PFSK-1 (cell line): ENCODE results near the gene WDR1.

Experiments used
- FOXP2 ChIP-seq: optimal IDR thresholded peaks from 2 replicates; pipeline ENCODE3; 2011; ENCODE audit warnings: borderline replicate concordance, control low read depth, inconsistent platforms; ENCODE audit not compliant: insufficient read depth; ENCODE audit errors: extremely low read length, extremely low read depth
- POLR2AphosphoS5 ChIP-seq: IDR thresholded peaks from 2 replicates; pipeline ENCODE4 v1.6.1; 2012; ENCODE audit warnings: low read depth, mild to moderate bottlenecking, control low read depth, low read length, moderate library complexity
- REST ChIP-seq, 2 experiments: IDR thresholded peaks; 2 replicates each; pipeline versions ENCODE4 v1.6.1 to v1.8.0; 2011 to 2012; ENCODE audit warnings: low read depth in 2 of 2, low read length in 2 of 2, control low read depth in 1 of 2, inconsistent platforms in 1 of 2, mild to moderate bottlenecking in 1 of 2, moderate library complexity in 1 of 2; ENCODE audit not compliant: insufficient read depth in 1 of 2
- SIN3A ChIP-seq: IDR thresholded peaks from 2 replicates; pipeline ENCODE4 v1.6.1; 2012; ENCODE audit warnings: mild to moderate bottlenecking, low read length, moderate library complexity, borderline replicate concordance; ENCODE audit not compliant: insufficient read depth
- TAF1 ChIP-seq: IDR thresholded peaks from 2 replicates; pipeline ENCODE4 v1.6.1; 2012; ENCODE audit warnings: low read length, control low read depth, borderline replicate concordance; ENCODE audit not compliant: insufficient read depth

WDR1 gene

GRCh38 chr4:10119773-10120172, 3.2 kb upstream of the WDR1 start:
- no peak for TF ChIP-seq TAF1
- no peak for TF ChIP-seq SIN3A
- TF ChIP-seq FOXP2, result no peak
- TF ChIP-seq REST (IDR thresholded peaks at IDR 0.05; ENCODE audit: insufficient read depth in 1 of 2, low read depth in 2 of 2, low read length in 2 of 2), result no peak
- TF ChIP-seq POLR2AphosphoS5, result no peak

GRCh38 chr4:10119278-10119677, 2.7 kb upstream of the WDR1 start:
- no peak for TF ChIP-seq SIN3A
- no peak for TF ChIP-seq REST (IDR thresholded peaks at IDR 0.05; ENCODE audit: insufficient read depth in 1 of 2, low read depth in 2 of 2, low read length in 2 of 2)
- TF ChIP-seq POLR2AphosphoS5, result no peak
- no peak for TF ChIP-seq TAF1
- no peak for TF ChIP-seq FOXP2

- TF ChIP-seq TAF1 (no peak), REST (IDR thresholded peaks at IDR 0.05; ENCODE audit: insufficient read depth in 1 of 2, low read depth in 2 of 2, low read length in 2 of 2) (no peak), POLR2AphosphoS5 (no peak), FOXP2 (no peak), SIN3A (no peak)
Measured at GRCh38 chr4:10118048-10119004, 1.7 kb upstream of the WDR1 start.

GRCh38 chr4:10117359-10118047, 904 bp upstream of the WDR1 start:
- TF ChIP-seq REST (IDR thresholded peaks at IDR 0.05; ENCODE audit: insufficient read depth in 1 of 2, low read depth in 2 of 2, low read length in 2 of 2), result no peak
- TF ChIP-seq TAF1, result no peak
